GM13977 (cell line): ENCODE results near the gene CACNA2D4.

Experiments
- DNase-seq: peaks from one replicate; pipeline ENCODE4 v3.0.0; 2012; ENCODE audit warnings: low spot score
- in situ Hi-C: fragments of 300-500 bp; cut with MboI; formaldehyde crosslinking; loops from one replicate; pipeline ENCODE4 v1.12.0; 2022; ENCODE audit warnings: low sequenced_read_pairs, low pct_unique_long_range_greater_than_20kb, mixed read lengths, inconsistent platforms; ENCODE audit not compliant: unreplicated experiment
- TF ChIP-seq, protein P1 (sequence below): IDR thresholded peaks from 2 replicates; pipeline ENCODE4 v1.5.1; 2012; ENCODE audit warnings: mild to moderate bottlenecking, control low read depth; ENCODE audit not compliant: insufficient read depth; ENCODE audit errors: extremely low read depth, missing control alignments

Gene CACNA2D4

DNA sequence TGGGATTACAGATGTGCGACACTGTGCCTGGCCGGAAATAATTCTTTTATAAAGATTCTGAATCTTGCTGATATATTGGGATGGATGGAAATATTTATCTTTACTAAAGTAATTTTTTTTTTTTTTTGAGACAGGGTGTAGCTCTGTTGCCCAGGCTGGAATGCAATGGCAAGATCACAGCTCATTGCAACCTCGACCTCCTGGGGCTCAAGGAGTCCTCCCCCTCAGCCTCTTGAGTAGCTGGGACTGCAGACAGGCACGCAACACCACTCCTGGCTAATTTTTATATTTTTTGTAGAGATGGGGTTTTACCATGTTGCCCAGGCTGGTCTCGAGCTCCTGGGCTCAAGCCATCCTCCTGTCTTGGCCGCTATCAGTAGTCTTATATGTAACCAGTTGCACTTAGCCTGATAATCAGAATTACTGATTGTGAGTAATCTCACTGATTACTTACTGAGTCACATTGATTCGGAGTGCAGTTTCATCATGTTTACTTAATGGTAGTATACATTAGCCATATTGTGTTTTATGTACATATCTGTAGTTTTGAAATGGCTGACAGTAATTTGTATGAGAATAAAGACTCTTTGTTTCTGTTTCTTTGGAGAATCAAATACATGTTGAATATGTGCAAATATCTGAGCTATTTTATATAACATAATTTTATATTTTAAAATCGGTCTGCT, 148.5 kb downstream of the CACNA2D4 start:
- in situ Hi-C loops, result no loop called here
- no peak for DNase-seq
- TF ChIP-seq, protein P1, sequence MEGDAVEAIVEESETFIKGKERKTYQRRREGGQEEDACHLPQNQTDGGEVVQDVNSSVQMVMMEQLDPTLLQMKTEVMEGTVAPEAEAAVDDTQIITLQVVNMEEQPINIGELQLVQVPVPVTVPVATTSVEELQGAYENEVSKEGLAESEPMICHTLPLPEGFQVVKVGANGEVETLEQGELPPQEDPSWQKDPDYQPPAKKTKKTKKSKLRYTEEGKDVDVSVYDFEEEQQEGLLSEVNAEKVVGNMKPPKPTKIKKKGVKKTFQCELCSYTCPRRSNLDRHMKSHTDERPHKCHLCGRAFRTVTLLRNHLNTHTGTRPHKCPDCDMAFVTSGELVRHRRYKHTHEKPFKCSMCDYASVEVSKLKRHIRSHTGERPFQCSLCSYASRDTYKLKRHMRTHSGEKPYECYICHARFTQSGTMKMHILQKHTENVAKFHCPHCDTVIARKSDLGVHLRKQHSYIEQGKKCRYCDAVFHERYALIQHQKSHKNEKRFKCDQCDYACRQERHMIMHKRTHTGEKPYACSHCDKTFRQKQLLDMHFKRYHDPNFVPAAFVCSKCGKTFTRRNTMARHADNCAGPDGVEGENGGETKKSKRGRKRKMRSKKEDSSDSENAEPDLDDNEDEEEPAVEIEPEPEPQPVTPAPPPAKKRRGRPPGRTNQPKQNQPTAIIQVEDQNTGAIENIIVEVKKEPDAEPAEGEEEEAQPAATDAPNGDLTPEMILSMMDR, result no peak

DNA sequence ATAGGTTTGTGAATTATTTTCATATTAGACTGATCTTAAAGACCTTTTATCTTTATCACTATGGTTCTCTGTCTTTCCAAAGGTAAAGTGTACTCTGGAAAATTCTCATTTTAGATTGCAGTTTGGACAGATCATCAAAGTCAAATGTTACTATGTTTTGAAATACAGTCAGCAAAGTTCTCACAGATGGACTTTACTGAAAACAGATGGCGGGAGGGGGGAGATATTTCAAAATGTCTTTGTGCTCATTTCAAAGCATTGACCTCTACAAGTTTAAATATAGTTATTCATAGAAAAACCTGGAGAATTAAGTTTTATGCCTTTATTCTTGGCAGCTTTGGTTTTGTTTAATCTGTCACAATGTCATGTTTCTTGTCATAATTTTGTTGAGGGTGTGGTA, 149.8 kb downstream of the CACNA2D4 start:
- in situ Hi-C loops, result no loop called here
- DNase-seq, result no peak
- TF ChIP-seq, protein P1, result no peak

DNA sequence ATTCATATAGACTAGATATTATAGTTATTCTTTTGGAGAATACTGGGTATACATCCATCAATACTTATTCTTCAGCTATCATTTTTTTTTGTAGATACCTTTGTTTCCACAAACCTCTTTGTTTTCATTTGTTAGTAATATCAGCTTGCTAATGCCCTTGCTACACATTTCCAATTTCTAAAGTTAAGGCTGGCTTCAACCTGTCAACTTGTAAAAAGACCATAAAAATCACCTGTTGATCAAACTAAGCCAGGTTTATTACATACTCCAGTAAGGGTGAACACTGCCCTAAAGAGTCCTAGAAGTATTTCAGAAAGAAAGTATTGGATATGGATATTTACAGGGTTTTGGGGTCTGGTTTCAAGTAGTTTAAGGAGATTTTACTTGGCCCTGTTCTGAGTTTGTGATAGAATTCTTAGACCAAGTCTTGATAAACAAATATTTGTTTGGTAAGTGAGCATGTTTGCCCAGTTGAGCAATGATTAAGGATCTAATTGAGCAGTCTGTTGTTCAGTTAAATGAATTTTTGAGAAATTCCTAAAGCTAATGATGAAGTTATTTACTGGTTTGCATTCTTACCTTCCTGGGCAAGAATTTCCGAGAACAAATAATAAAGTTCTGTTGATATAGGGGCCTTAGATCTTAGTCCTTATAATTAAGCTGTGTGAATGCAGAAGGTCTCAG, 150.9 kb downstream of the CACNA2D4 start:
- in situ Hi-C loops, result no loop called here
- DNase-seq, result no peak
- TF ChIP-seq, protein P1, result no peak

DNA sequence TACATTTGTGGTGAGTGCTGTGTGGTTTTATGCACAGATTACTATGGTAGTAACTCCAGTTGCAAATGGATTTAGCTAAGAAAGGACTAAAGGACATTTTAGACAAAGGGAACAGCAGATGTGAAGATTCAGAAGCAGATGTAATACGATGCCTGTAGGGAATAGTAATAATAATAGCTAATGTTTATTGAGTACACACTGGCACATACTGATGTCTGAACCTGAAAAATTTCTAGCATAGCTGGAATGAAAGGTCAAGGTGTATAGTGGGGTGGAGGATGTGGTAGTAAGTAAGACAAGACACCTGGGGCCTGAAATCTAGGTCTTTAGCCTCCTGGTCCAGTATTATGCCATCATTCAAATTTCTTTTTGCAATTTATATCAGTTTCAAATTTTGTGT, 152.3 kb downstream of the CACNA2D4 start:
- TF ChIP-seq, protein P1, result no peak
- in situ Hi-C loops, result no loop called here
- no peak for DNase-seq

DNA sequence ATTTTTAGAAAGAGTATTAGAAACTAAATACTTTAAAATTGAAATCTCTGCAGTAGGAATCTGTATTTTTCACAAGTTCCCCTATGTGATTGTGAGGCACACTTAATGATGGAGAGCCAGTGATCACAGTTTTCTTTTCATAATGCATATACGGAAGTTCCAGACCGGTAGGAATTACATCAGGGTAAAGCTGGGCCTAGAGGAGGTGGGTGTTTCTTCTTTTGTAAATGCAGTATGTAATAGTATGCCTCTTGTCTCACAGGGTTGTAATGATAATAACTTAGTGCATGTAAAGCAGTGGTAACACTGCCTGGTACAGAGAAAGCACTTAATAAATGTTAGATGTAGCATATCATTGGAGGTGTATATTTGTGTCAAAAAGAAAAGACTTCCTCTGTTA, 155.3 kb downstream of the CACNA2D4 start:
- DNase-seq, result no peak
- TF ChIP-seq, protein P1, result no peak
- in situ Hi-C loops, result no loop called here

DNA sequence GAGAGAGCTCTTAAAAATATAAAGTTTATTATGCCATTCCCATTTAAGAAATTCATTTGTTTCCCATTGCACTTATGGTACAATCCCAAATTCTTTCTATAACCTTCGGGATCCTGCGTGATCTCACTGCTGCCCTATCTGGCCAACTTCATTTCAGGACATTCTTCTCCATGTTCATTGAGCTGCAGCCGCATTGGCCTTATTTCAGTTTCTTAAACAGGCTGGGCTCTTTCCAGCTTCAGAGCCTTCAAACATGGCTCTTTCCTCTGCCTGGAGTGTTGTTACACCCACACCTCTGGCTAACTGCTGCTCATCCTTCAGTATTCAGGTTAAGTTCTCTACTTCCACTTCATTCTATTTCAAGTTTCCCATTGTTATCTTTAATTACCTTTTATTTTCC, 156.6 kb downstream of the CACNA2D4 start:
- TF ChIP-seq, protein P1, result no peak
- DNase-seq, result no peak
- in situ Hi-C loops, result no loop called here
